Measurements from ENCODE around the gene XPR1.

Gene XPR1

DNA sequence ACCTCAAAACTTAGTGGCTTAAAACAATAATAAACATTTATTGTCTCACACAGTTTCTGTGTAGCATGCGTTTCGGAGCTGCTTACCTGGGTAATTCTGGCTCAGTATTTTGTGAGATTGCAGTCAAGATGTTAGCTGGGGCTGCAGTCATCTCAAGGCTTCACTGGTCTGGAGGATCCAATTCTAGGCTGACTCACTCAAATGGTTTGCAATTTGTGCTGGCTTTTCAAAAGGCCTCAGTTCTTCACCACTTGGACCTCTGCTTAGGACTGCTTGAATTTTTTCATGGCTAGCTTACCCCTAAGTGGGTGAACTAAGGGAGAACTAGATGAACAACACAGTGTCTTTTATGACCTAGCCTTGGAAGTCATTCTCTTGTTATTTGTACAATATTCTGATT, 21.0 kb downstream of the XPR1 start:
- Histone ChIP-seq H2AFZ (ENCODE audit: low read depth, low read length, severe bottlenecking) (no peak overlapping the region), H4K20me1 (ENCODE audit: low read depth, low read length) (no peaks in the 10 kb centered on the region), H3K9me2 (replicated peaks; ENCODE audit: insufficient read depth, low read length) (no peaks in the 10 kb centered on the region), H3K79me2 (ENCODE audit: insufficient read depth, low read length) (no peaks in the 10 kb centered on the region), H3K27ac (ENCODE audit: low read depth, low read length) (no peak overlapping the region), H3F3A (ENCODE audit: insufficient read depth) (no peaks in the 10 kb centered on the region; the same call in 1 of the 2 replicates), H3K9me3 (ENCODE audit: insufficient read depth, low read length) (no peaks in the 10 kb centered on the region; the same call in 1 of the 2 replicates), H3K4me3 (ENCODE audit: insufficient read depth, low read length, poor library complexity, severe bottlenecking) (no peak overlapping the region), H3K27me3 (ENCODE audit: low read length) (no peaks in the 10 kb centered on the region), H3K9ac (ENCODE audit: low read length) (no peak overlapping the region), H3K4me2 (ENCODE audit: low read depth, low read length, poor library complexity, severe bottlenecking) (no peak overlapping the region), H3K36me3 (ENCODE audit: low read length) (no peaks in the 10 kb centered on the region)
- TF ChIP-seq EZH2phosphoT487 (conservative IDR thresholded peaks at IDR 0.05; ENCODE audit: low read length) (no peak), CTCF (IDR thresholded peaks at IDR 0.05; ENCODE audit: insufficient read depth, low read length, poor library complexity, severe bottlenecking) (no peak)

DNA sequence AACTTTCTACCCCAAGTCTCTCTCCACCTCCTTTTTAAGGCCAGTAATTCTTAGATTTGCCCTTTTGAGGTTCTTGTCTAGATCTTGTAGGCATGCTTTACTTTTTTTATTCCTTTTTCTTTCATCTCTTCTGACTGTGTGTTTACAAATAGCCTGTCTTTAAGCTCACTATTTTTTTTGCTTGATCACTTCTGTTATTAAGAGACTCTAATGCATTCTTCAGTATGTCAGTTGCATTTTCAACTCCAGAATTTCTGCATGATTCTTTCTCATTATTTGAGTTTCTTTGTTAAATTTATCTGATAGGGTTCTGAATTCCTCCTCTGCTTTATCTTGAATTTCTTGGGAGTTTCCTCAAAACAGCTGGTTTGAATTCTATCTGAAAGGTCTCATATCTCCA, 30.9 kb downstream of the XPR1 start:
- no peak overlapping the region for H3K4me3 ChIP-seq (ENCODE audit: insufficient read depth, low read length, poor library complexity, severe bottlenecking)
- no peak overlapping the region for H3K9ac ChIP-seq (ENCODE audit: low read length)
- H3K9me2 ChIP-seq (replicated peaks; ENCODE audit: insufficient read depth, low read length), result no peaks in the 10 kb centered on the region
- no peak for TF ChIP-seq CTCF (IDR thresholded peaks at IDR 0.05; ENCODE audit: insufficient read depth, low read length, poor library complexity, severe bottlenecking)
- no peak for TF ChIP-seq EZH2phosphoT487 (conservative IDR thresholded peaks at IDR 0.05; ENCODE audit: low read length)
- no peak overlapping the region for H2AFZ ChIP-seq (ENCODE audit: low read depth, low read length, severe bottlenecking)
- H3K4me2 ChIP-seq (ENCODE audit: low read depth, low read length, poor library complexity, severe bottlenecking), result no peak overlapping the region
- no peaks in the 10 kb centered on the region for H3F3A ChIP-seq (ENCODE audit: insufficient read depth)
- no peaks in the 10 kb centered on the region for H4K20me1 ChIP-seq (ENCODE audit: low read depth, low read length)
- H3K27ac ChIP-seq (ENCODE audit: low read depth, low read length), result no peak overlapping the region
- H3K27me3 ChIP-seq (ENCODE audit: low read length), result no peaks in the 10 kb centered on the region
- H3K36me3 ChIP-seq (ENCODE audit: low read length), result no peaks in the 10 kb centered on the region
- H3K79me2 ChIP-seq (ENCODE audit: insufficient read depth, low read length), result no peaks in the 10 kb centered on the region; the same call in 1 of the 2 replicates
- H3K9me3 ChIP-seq (ENCODE audit: insufficient read depth, low read length), result no peaks in the 10 kb centered on the region; the same call in 1 of the 2 replicates

GRCh38 chr1:180670681-180671080, 38.9 kb downstream of the XPR1 start:
- no peaks in the 10 kb centered on the region for H3K9me2 ChIP-seq (replicated peaks; ENCODE audit: insufficient read depth, low read length)
- H3K27ac ChIP-seq (ENCODE audit: low read depth, low read length), result no peak overlapping the region
- H3K27me3 ChIP-seq (ENCODE audit: low read length), result no peaks in the 10 kb centered on the region
- TF ChIP-seq EZH2phosphoT487 (conservative IDR thresholded peaks at IDR 0.05; ENCODE audit: low read length), result no peak
- no peak for TF ChIP-seq CTCF (IDR thresholded peaks at IDR 0.05; ENCODE audit: insufficient read depth, low read length, poor library complexity, severe bottlenecking)
- peaks cover 6% of the 10 kb centered on the region; the same call in 1 of the 2 replicates for H3K36me3 ChIP-seq (ENCODE audit: low read length)
- no peak overlapping the region for H3K4me2 ChIP-seq (ENCODE audit: low read depth, low read length, poor library complexity, severe bottlenecking)
- no peak overlapping the region for H3K4me3 ChIP-seq (ENCODE audit: insufficient read depth, low read length, poor library complexity, severe bottlenecking)
- H3K79me2 ChIP-seq (ENCODE audit: insufficient read depth, low read length), result no peaks in the 10 kb centered on the region
- 0 out of 2 replicates have a peak, but pooled peaks cover 6% of the 10 kb centered on the region for H3K9me3 ChIP-seq (ENCODE audit: insufficient read depth, low read length)
- no peak overlapping the region for H2AFZ ChIP-seq (ENCODE audit: low read depth, low read length, severe bottlenecking)
- no peaks in the 10 kb centered on the region for H3F3A ChIP-seq (ENCODE audit: insufficient read depth)
- H4K20me1 ChIP-seq (ENCODE audit: low read depth, low read length), result no peaks in the 10 kb centered on the region
- H3K9ac ChIP-seq (ENCODE audit: low read length), result no peak overlapping the region
